ENCODE results near the gene THADA.

THADA gene

DNA sequence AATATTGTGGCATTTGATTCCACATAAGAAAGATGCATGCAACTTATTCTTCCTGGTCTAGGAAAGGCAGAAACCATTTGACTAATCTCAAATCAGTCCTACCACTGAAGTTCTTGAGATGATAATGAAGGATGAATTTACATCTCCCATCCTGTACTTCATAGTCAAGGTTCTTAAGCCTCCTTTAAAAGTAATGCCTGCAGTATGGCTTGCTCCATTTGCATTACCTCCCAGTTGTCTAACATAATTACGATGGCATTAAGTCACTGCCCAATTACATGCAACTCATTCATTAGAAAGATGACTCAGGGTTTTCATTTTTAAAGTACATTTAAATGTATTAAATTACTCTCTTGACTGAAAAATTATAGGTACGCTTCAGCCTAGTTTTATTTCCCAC, 32.2 kb downstream of the THADA start:
- no peak overlapping the region for H3K9ac ChIP-seq
- H3K27me3 ChIP-seq (ENCODE audit: control insufficient read depth, insufficient read depth, low read length), result no peaks in the 10 kb centered on the region
- TF ChIP-seq, protein P1, sequence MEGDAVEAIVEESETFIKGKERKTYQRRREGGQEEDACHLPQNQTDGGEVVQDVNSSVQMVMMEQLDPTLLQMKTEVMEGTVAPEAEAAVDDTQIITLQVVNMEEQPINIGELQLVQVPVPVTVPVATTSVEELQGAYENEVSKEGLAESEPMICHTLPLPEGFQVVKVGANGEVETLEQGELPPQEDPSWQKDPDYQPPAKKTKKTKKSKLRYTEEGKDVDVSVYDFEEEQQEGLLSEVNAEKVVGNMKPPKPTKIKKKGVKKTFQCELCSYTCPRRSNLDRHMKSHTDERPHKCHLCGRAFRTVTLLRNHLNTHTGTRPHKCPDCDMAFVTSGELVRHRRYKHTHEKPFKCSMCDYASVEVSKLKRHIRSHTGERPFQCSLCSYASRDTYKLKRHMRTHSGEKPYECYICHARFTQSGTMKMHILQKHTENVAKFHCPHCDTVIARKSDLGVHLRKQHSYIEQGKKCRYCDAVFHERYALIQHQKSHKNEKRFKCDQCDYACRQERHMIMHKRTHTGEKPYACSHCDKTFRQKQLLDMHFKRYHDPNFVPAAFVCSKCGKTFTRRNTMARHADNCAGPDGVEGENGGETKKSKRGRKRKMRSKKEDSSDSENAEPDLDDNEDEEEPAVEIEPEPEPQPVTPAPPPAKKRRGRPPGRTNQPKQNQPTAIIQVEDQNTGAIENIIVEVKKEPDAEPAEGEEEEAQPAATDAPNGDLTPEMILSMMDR (IDR thresholded peaks at IDR 0.05), result no peak
- H3K9me3 ChIP-seq (ENCODE audit: control insufficient read depth, low read length), result no peaks in the 10 kb centered on the region
- no peaks in the 10 kb centered on the region for H3K79me2 ChIP-seq
- H3K4me3 ChIP-seq (ENCODE audit: low read depth, low read length), result no peak overlapping the region
- no peaks in the 10 kb centered on the region for H3K36me3 ChIP-seq (ENCODE audit: control insufficient read depth, insufficient read depth, low read length)
- no peak overlapping the region for H3K27ac ChIP-seq
- H3K4me1 ChIP-seq, result no peaks in the 10 kb centered on the region
- H2AFZ ChIP-seq, result no peak overlapping the region
- no peak overlapping the region for H3K4me2 ChIP-seq (ENCODE audit: low read length)

DNA sequence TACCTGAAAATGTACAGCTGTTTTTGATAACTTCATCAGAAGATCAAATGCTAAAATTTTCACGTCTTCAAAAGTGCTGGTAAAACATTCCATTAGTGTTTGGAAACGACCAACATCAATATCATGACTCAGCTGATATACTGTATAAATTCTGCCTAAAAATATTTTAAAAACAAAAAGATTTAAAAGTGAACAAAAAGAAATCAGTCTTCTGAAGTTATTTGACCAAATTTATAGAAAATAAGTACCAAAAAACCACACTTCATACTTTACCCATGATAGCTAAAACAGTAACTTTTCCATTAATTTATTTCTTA, 35.6 kb downstream of the THADA start:
- Histone ChIP-seq H3K9me3 (ENCODE audit: control insufficient read depth, low read length) (no peaks in the 10 kb centered on the region), H3K36me3 (ENCODE audit: control insufficient read depth, insufficient read depth, low read length) (no peaks in the 10 kb centered on the region), H3K27me3 (ENCODE audit: control insufficient read depth, insufficient read depth, low read length) (no peaks in the 10 kb centered on the region), H3K79me2 (no peaks in the 10 kb centered on the region), H3K27ac (no peak overlapping the region), H3K4me2 (ENCODE audit: low read length) (no peak overlapping the region), H3K9ac (no peak overlapping the region), H3K4me3 (ENCODE audit: low read depth, low read length) (no peak overlapping the region), H2AFZ (no peak overlapping the region), H3K4me1 (no peaks in the 10 kb centered on the region)
- TF ChIP-seq, protein P1 (IDR thresholded peaks at IDR 0.05), result no peak

GRCh38 chr2:43559391-43560230, 36.2 kb downstream of the THADA start:
- Histone ChIP-seq H3K9ac (no peak overlapping the region), H3K36me3 (ENCODE audit: control insufficient read depth, insufficient read depth, low read length) (no peaks in the 10 kb centered on the region), H3K27ac (no peak overlapping the region), H3K79me2 (no peaks in the 10 kb centered on the region), H3K4me1 (no peaks in the 10 kb centered on the region), H3K4me3 (ENCODE audit: low read depth, low read length) (no peak overlapping the region), H3K4me2 (ENCODE audit: low read length) (no peak overlapping the region), H3K9me3 (ENCODE audit: control insufficient read depth, low read length) (no peaks in the 10 kb centered on the region), H3K27me3 (ENCODE audit: control insufficient read depth, insufficient read depth, low read length) (no peaks in the 10 kb centered on the region), H2AFZ (no peak overlapping the region)
- TF ChIP-seq, protein P1 (IDR thresholded peaks at IDR 0.05), result no peak

- TF ChIP-seq, protein P1 (IDR thresholded peaks at IDR 0.05), result no peak
- H3K27ac ChIP-seq, result no peak overlapping the region
Observed at GRCh38 chr2:43557196-43557595, 38.6 kb downstream of the THADA start.

DNA sequence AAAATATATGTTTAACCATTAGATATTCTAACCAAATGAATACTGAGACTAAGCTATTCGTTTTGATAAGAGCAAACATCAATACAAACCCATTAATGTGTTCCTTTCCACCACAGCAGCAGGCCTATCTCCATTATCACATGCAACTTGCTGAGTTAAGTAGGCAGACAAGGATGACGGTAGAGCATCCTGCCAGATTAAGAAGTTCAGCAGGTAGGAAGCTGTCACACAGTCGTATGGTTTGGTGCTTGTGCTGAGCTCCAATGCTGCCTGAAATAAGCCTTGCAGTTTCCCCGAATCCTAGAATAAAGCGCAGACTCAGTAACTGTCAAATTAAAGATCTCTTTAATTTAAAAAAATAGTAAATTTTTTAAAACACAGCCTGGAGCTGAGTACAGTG, 39.6 kb downstream of the THADA start:
- Histone ChIP-seq H3K4me1 (no peaks in the 10 kb centered on the region), H3K79me2 (no peaks in the 10 kb centered on the region), H3K27me3 (ENCODE audit: control insufficient read depth, insufficient read depth, low read length) (no peaks in the 10 kb centered on the region), H3K36me3 (ENCODE audit: control insufficient read depth, insufficient read depth, low read length) (no peaks in the 10 kb centered on the region), H3K9me3 (ENCODE audit: control insufficient read depth, low read length) (no peaks in the 10 kb centered on the region), H2AFZ (no peak overlapping the region), H3K4me3 (ENCODE audit: low read depth, low read length) (no peak overlapping the region), H3K9ac (no peak overlapping the region), H3K4me2 (ENCODE audit: low read length) (no peak overlapping the region), H3K27ac (no peak overlapping the region)
- TF ChIP-seq, protein P1 (IDR thresholded peaks at IDR 0.05), result no peak

More at GRCh38 chr2:43557196-43557595, 38.6 kb downstream of the THADA start:
- Histone ChIP-seq H3K9me3 (ENCODE audit: control insufficient read depth, low read length) (no peaks in the 10 kb centered on the region), H3K27me3 (ENCODE audit: control insufficient read depth, insufficient read depth, low read length) (no peaks in the 10 kb centered on the region), H3K9ac (no peak overlapping the region), H3K4me2 (ENCODE audit: low read length) (no peak overlapping the region), H3K36me3 (ENCODE audit: control insufficient read depth, insufficient read depth, low read length) (no peaks in the 10 kb centered on the region), H3K4me1 (no peaks in the 10 kb centered on the region), H2AFZ (no peak overlapping the region), H3K79me2 (no peaks in the 10 kb centered on the region), H3K4me3 (ENCODE audit: low read depth, low read length) (no peak overlapping the region)

Measured in parathyroid adenoma (tissue), 2 donors.